HepG2 (cell line): ENCODE data around the gene TRIM8. TPM values are rescaled to one million over a fixed set of nuclear protein-coding genes. Genes with fewer than 3 reads are reported as not detected.

ENCODE experiments used
- BRCA1 ChIP-seq: sonication (generic); formaldehyde crosslinking; IDR thresholded peaks from 2 replicates; pipeline ENCODE4 v1.4.0; 2020; ENCODE audit warnings: missing genetic modification reagents
- FOXC1 ChIP-seq: sonication (generic); formaldehyde crosslinking; IDR thresholded peaks from 2 replicates; pipeline ENCODE4 v1.8.0; 2022; ENCODE audit warnings: mild to moderate bottlenecking, missing genetic modification reagents, borderline replicate concordance
- ONECUT2 ChIP-seq: sonication (generic); formaldehyde crosslinking; IDR thresholded peaks from 2 replicates; pipeline ENCODE4 v1.4.0; 2020; ENCODE audit warnings: missing genetic modification reagents
- PATZ1 ChIP-seq: sonication (generic); formaldehyde crosslinking; IDR thresholded peaks from 2 replicates; pipeline ENCODE4 v1.4.0; 2020; ENCODE audit warnings: missing genetic modification reagents
- PAWR ChIP-seq: sonication (generic); formaldehyde crosslinking; IDR thresholded peaks from 2 replicates; pipeline ENCODE4 v1.4.0; 2020; ENCODE audit warnings: missing genetic modification reagents, mild to moderate bottlenecking, borderline replicate concordance
- SIN3B ChIP-seq: fragments of 150-350 bp; IDR thresholded peaks from 2 replicates; pipeline ENCODE4 v1.6.1; 2014; ENCODE audit warnings: low read length
- SMAD9 ChIP-seq: sonication (generic); formaldehyde crosslinking; IDR thresholded peaks from 2 replicates; pipeline ENCODE4 v1.5.1; 2020; ENCODE audit warnings: mild to moderate bottlenecking, missing genetic modification reagents
- SNAI1 ChIP-seq: sonication (generic); formaldehyde crosslinking; IDR thresholded peaks from 2 replicates; pipeline ENCODE4 v1.5.0; 2020; ENCODE audit warnings: mild to moderate bottlenecking, missing genetic modification reagents, borderline replicate concordance
- TAF1 ChIP-seq: sonication (generic); formaldehyde crosslinking; IDR thresholded peaks from 2 replicates; pipeline ENCODE4 v1.4.0; 2020; ENCODE audit warnings: missing genetic modification reagents
- TBL1XR1 ChIP-seq: fragments of 150-350 bp; IDR thresholded peaks from 2 replicates; pipeline ENCODE4 v1.6.1; 2014; ENCODE audit warnings: borderline replicate concordance, low read length; ENCODE audit not compliant: partially characterized antibody
- TBX2 ChIP-seq: sonication (generic); formaldehyde crosslinking; IDR thresholded peaks from 2 replicates; pipeline ENCODE4 v1.5.0; 2020; ENCODE audit warnings: missing genetic modification reagents, mild to moderate bottlenecking, borderline replicate concordance
- TOPORS ChIP-seq: sonication (generic); formaldehyde crosslinking; IDR thresholded peaks from 2 replicates; pipeline ENCODE4 v1.8.0; 2023; ENCODE audit warnings: mild to moderate bottlenecking, missing genetic modification reagents
- ZBTB38 ChIP-seq: sonication (generic); formaldehyde crosslinking; IDR thresholded peaks from 2 replicates; pipeline ENCODE4 v1.5.1; 2020; ENCODE audit warnings: mild to moderate bottlenecking, missing genetic modification reagents
- ZNF350 ChIP-seq: sonication (generic); formaldehyde crosslinking; IDR thresholded peaks from 2 replicates; pipeline ENCODE4 v1.4.0; 2020; ENCODE audit warnings: mild to moderate bottlenecking, low read depth, missing genetic modification reagents, borderline replicate concordance
- ZNF354B ChIP-seq: sonication (generic); formaldehyde crosslinking; IDR thresholded peaks from 2 replicates; pipeline ENCODE4 v1.8.0; 2022; ENCODE audit warnings: mild to moderate bottlenecking, missing genetic modification reagents
- ZNF605 ChIP-seq: sonication (generic); formaldehyde crosslinking; IDR thresholded peaks from 2 replicates; pipeline ENCODE4 v1.8.0; 2022; ENCODE audit warnings: mild to moderate bottlenecking, missing genetic modification reagents
- ZNF629 ChIP-seq: sonication (generic); formaldehyde crosslinking; conservative IDR thresholded peaks from 2 replicates; pipeline ENCODE4 v1.5.0; 2020; ENCODE audit warnings: missing genetic modification reagents
- ZNF746 ChIP-seq: sonication (generic); formaldehyde crosslinking; IDR thresholded peaks from 2 replicates; pipeline ENCODE4 v1.8.0; 2022; ENCODE audit warnings: mild to moderate bottlenecking, missing genetic modification reagents
- ZNF776 ChIP-seq: sonication (generic); formaldehyde crosslinking; IDR thresholded peaks from 2 replicates; pipeline ENCODE4 v1.4.0; 2020; ENCODE audit warnings: mild to moderate bottlenecking, missing genetic modification reagents
- ZNF781 ChIP-seq: sonication (generic); formaldehyde crosslinking; IDR thresholded peaks from 2 replicates; pipeline ENCODE4 v1.5.1; 2020; ENCODE audit warnings: borderline replicate concordance, mild to moderate bottlenecking, missing genetic modification reagents; ENCODE audit errors: not compliant biosample characterization
- polyA plus RNA-seq, 8 experiments: library from polyadenylated mRNA; depleted of rRNA in 3 of 8; stranded (reverse) in 7 of 8; unstranded in 1 of 8; fragments of >200 nt; fragmentation: Illumina TruSeq in 4 of 8; extraction: Trizol in 4 of 8; gene quantifications; 2 replicates each; pipeline versions ENCODE4 v1.2.1 to v1.2.3, GENCODE V29; 2011 to 2016; ENCODE audit warnings: low read depth in 4 of 8, missing spikeins in 1 of 8, mixed read lengths in 1 of 8; ENCODE audit not compliant: insufficient read depth in 1 of 8
- total RNA-seq, 5 experiments: library from RNA; depleted of rRNA; stranded (reverse); fragments of >200 nt; fragmentation: Illumina TruSeq; extraction: Trizol; gene quantifications; 2 replicates each; pipeline ENCODE4 v1.2.3, GENCODE V29; 2016; ENCODE audit warnings: low read depth in 1 of 5
- TF ChIP-seq, protein P1 (sequence below), 2 experiments: sonication (generic) in 1 of 2; formaldehyde crosslinking in 1 of 2; IDR thresholded peaks; 2 replicates each; pipeline versions ENCODE4 v1.5.1 to v1.6.1; 2011 to 2020; ENCODE audit warnings: borderline replicate concordance in 1 of 2, low read depth in 1 of 2, low read length in 1 of 2, mild to moderate bottlenecking in 1 of 2, missing genetic modification reagents in 1 of 2, moderate library complexity in 1 of 2
- TF ChIP-seq, protein P2 (sequence below): sonication (generic); formaldehyde crosslinking; IDR thresholded peaks from 2 replicates; pipeline ENCODE4 v1.4.0; 2020; ENCODE audit warnings: missing genetic modification reagents, mild to moderate bottlenecking, borderline replicate concordance

TRIM8 gene
- total and polyA plus RNA-seq, 2 of the 13 experiments (the other 11 are each of a cell fraction or from before 2014, with no cell fraction given) = 38.9 to 66.5 TPM

- TF ChIP-seq, protein P1, sequence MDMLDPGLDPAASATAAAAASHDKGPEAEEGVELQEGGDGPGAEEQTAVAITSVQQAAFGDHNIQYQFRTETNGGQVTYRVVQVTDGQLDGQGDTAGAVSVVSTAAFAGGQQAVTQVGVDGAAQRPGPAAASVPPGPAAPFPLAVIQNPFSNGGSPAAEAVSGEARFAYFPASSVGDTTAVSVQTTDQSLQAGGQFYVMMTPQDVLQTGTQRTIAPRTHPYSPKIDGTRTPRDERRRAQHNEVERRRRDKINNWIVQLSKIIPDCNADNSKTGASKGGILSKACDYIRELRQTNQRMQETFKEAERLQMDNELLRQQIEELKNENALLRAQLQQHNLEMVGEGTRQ (IDR thresholded peaks at IDR 0.05; ENCODE audit: low read depth, low read length) = peak; percentile 72
- TF ChIP-seq, protein P1 (CRISPR knock-in tag; IDR thresholded peaks at IDR 0.05; ENCODE audit: borderline replicate concordance) = peak; percentile 85; the same call in 1 of the 2 replicates
- TF ChIP-seq SMAD9 (no peak), ZNF776 (CRISPR knock-in tag) (peak; percentile 55; the same call in 1 of the 2 replicates), ZNF605 (CRISPR knock-in tag) (peak; percentile 54; the same call in 1 of the 2 replicates), ZNF746 (CRISPR knock-in tag) (peak; percentile 82; the same call in 1 of the 2 replicates), TBL1XR1 (no peak), PATZ1 (CRISPR knock-in tag) (peak; percentile 98), ZBTB38 (CRISPR knock-in tag) (no peak), SNAI1 (CRISPR knock-in tag) (0 out of 2 replicates have a peak, but pooled peaks have one; percentile 25), ONECUT2 (CRISPR knock-in tag) (0 out of 2 replicates have a peak, but pooled peaks have one; percentile 12), BRCA1 (CRISPR knock-in tag) (no peak), PAWR (CRISPR knock-in tag) (no peak), ZNF629 (CRISPR knock-in tag) (no peak), ZNF354B (CRISPR knock-in tag) (no peak), SIN3B (no peak), ZNF350 (0 out of 2 replicates have a peak, but pooled peaks have one; percentile 43), TBX2 (peak; percentile 78; the same call in 1 of the 2 replicates), TOPORS (CRISPR knock-in tag) (no peak), FOXC1 (peak; percentile 77; the same call in 1 of the 2 replicates), ZNF781 (no peak), TAF1 (CRISPR knock-in tag) (peak; percentile 64)
- TF ChIP-seq, protein P2, sequence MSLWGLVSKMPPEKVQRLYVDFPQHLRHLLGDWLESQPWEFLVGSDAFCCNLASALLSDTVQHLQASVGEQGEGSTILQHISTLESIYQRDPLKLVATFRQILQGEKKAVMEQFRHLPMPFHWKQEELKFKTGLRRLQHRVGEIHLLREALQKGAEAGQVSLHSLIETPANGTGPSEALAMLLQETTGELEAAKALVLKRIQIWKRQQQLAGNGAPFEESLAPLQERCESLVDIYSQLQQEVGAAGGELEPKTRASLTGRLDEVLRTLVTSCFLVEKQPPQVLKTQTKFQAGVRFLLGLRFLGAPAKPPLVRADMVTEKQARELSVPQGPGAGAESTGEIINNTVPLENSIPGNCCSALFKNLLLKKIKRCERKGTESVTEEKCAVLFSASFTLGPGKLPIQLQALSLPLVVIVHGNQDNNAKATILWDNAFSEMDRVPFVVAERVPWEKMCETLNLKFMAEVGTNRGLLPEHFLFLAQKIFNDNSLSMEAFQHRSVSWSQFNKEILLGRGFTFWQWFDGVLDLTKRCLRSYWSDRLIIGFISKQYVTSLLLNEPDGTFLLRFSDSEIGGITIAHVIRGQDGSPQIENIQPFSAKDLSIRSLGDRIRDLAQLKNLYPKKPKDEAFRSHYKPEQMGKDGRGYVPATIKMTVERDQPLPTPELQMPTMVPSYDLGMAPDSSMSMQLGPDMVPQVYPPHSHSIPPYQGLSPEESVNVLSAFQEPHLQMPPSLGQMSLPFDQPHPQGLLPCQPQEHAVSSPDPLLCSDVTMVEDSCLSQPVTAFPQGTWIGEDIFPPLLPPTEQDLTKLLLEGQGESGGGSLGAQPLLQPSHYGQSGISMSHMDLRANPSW (CRISPR knock-in tag) = peak; percentile 53; the same call in 1 of the 2 replicates
These were observed 2.2 kb upstream of the TRIM8 start (continued) for GRCh38 chr10:102641880-102642735.
